SU-DHL-6 (cell line): ENCODE data around the gene ZDHHC11B.
"Not testable (repeated sequence)": the region's sequence is repeated elsewhere in the genome, so short reads cannot be mapped to it uniquely, and the experiment has no call there.

Experiments
- H2AFZ ChIP-seq: fragments of 200-600 bp; sonication (generic); 2 replicates; pipeline ENCODE4 v1.6.1; 2014; ENCODE audit warnings: low read depth, mild to moderate bottlenecking, moderate library complexity, mixed read lengths, antibody characterized with exemption, low read length; ENCODE audit not compliant: severe bottlenecking
- H3F3A ChIP-seq: fragments of 200-600 bp; shearing (Covaris generic); 2 replicates; pipeline ENCODE4 v1.6.0; 2016; ENCODE audit warnings: antibody characterized with exemption, mild to moderate bottlenecking; ENCODE audit not compliant: insufficient read depth
- H3K27ac ChIP-seq: fragments of 200-600 bp; sonication (generic); 2 replicates; pipeline ENCODE4 v1.5.1; 2016; ENCODE audit warnings: low read depth, mild to moderate bottlenecking, low read length, moderate library complexity, mixed read lengths
- H3K27me3 ChIP-seq: fragments of 200-600 bp; sonication (generic), shearing (Covaris generic); 2 replicates; pipeline ENCODE4 v1.6.0; 2014; ENCODE audit warnings: mild to moderate bottlenecking, low read length
- H3K36me3 ChIP-seq: fragments of 200-600 bp; sonication (generic); 2 replicates; pipeline ENCODE4 v1.6.1; 2014; ENCODE audit warnings: mild to moderate bottlenecking, low read length, mixed read lengths
- H3K4me2 ChIP-seq: fragments of 300-600, 200-600 bp; shearing (Covaris generic), sonication (generic); 2 replicates; pipeline ENCODE4 v1.6.0; 2014; ENCODE audit warnings: low read length, low read depth, mild to moderate bottlenecking; ENCODE audit not compliant: poor library complexity, severe bottlenecking
- H3K4me3 ChIP-seq: fragments of 200-600 bp; sonication (generic); 2 replicates; pipeline ENCODE4 v1.5.1; 2014; ENCODE audit warnings: antibody characterized with exemption, low read length, mild to moderate bottlenecking, mixed read lengths; ENCODE audit not compliant: insufficient read depth, poor library complexity, severe bottlenecking
- H3K79me2 ChIP-seq: fragments of 200-600 bp; sonication (generic); 2 replicates; pipeline ENCODE4 v1.6.1; 2014; ENCODE audit warnings: mild to moderate bottlenecking, low read length, moderate library complexity; ENCODE audit not compliant: insufficient read depth
- H3K9ac ChIP-seq: fragments of 200-600 bp; sonication (generic); 2 replicates; pipeline ENCODE4 v1.7.0; 2014; ENCODE audit warnings: mild to moderate bottlenecking, low read length
- H3K9me2 ChIP-seq: fragments of 200-600 bp; sonication (generic); replicated peaks from 2 replicates; pipeline ENCODE4 v1.6.1; 2014; ENCODE audit warnings: low read length; ENCODE audit not compliant: insufficient read depth
- H3K9me3 ChIP-seq: fragments of 200-600 bp; sonication (generic); 2 replicates; pipeline ENCODE4 v1.6.1; 2014; ENCODE audit warnings: low read length, mixed read lengths; ENCODE audit not compliant: insufficient read depth
- H4K20me1 ChIP-seq: fragments of 200-600 bp; sonication (generic); 2 replicates; pipeline ENCODE4 v1.6.1; 2014; ENCODE audit warnings: low read depth, mild to moderate bottlenecking, antibody characterized with exemption, low read length, moderate library complexity, mixed read lengths
- CTCF ChIP-seq: fragments of 200-600 bp; sonication (generic); IDR thresholded peaks from one replicate; pipeline ENCODE4 v1.5.1; 2017; ENCODE audit warnings: antibody characterized with exemption, mild to moderate bottlenecking, low read length, moderate library complexity; ENCODE audit not compliant: insufficient read depth, poor library complexity, severe bottlenecking
- EZH2phosphoT487 ChIP-seq: fragments of 200-600 bp; sonication (generic), shearing (Covaris generic); conservative IDR thresholded peaks from 2 replicates; pipeline ENCODE4 v1.6.1; 2018; ENCODE audit warnings: mild to moderate bottlenecking, antibody characterized with exemption, low read length, moderate library complexity, mixed read lengths

The ZDHHC11B gene

GRCh38 chr5:777756-778161 lies 6.8 kb downstream of the ZDHHC11B start:
- no peaks in the 10 kb centered on the region for H3K9me3 ChIP-seq
- no peak overlapping the region for H3K27ac ChIP-seq
- H3K27me3 ChIP-seq: no peaks in the 10 kb centered on the region
- H3F3A ChIP-seq: no peaks in the 10 kb centered on the region
- no peak overlapping the region for H3K4me3 ChIP-seq
- H3K9ac ChIP-seq: no peak overlapping the region
- H3K36me3 ChIP-seq: no peaks in the 10 kb centered on the region
- no peak overlapping the region for H2AFZ ChIP-seq
- TF ChIP-seq CTCF: no peak
- no peak for TF ChIP-seq EZH2phosphoT487
- H3K9me2 ChIP-seq: no peaks in the 10 kb centered on the region
- H3K79me2 ChIP-seq: no peaks in the 10 kb centered on the region
- H4K20me1 ChIP-seq: no peaks in the 10 kb centered on the region
- H3K4me2 ChIP-seq: no peak overlapping the region

GRCh38 chr5:776862-777711 lies 7.4 kb downstream of the ZDHHC11B start:
- H3K27ac ChIP-seq: no peak overlapping the region

GRCh38 chr5:775961-776861 lies 8.3 kb downstream of the ZDHHC11B start:
- Histone ChIP-seq H3K4me3 (no peak overlapping the region), H3K4me2 (no peak overlapping the region), H3K9ac (no peak overlapping the region)

More at GRCh38 chr5:776862-777711, 7.4 kb downstream of the ZDHHC11B start:
- H2AFZ ChIP-seq: no peak overlapping the region
- no peak overlapping the region for H3K4me2 ChIP-seq
- no peak overlapping the region for H3K4me3 ChIP-seq
- no peaks in the 10 kb centered on the region for H3F3A ChIP-seq
- no peaks in the 10 kb centered on the region for H3K36me3 ChIP-seq
- H3K79me2 ChIP-seq: no peaks in the 10 kb centered on the region
- no peak overlapping the region for H3K9ac ChIP-seq
- no peaks in the 10 kb centered on the region for H3K9me2 ChIP-seq
- no peaks in the 10 kb centered on the region for H4K20me1 ChIP-seq
- H3K27me3 ChIP-seq: no peaks in the 10 kb centered on the region
- TF ChIP-seq CTCF (no peak), EZH2phosphoT487 (no peak)
- H3K9me3 ChIP-seq: no peaks in the 10 kb centered on the region

GRCh38 chr5:775595-775960 lies 9.0 kb downstream of the ZDHHC11B start:
- H3K4me3 ChIP-seq, H3K27me3 ChIP-seq, H3K36me3 ChIP-seq, H3K9me2 ChIP-seq, H2AFZ ChIP-seq, H3K9me3 ChIP-seq, H3F3A ChIP-seq, H3K27ac ChIP-seq, H3K4me2 ChIP-seq, H3K79me2 ChIP-seq, H3K9ac ChIP-seq, H4K20me1 ChIP-seq: not testable (repeated sequence)

More at GRCh38 chr5:775961-776861, 8.3 kb downstream of the ZDHHC11B start:
- Histone ChIP-seq H3K9me2 (no peaks in the 10 kb centered on the region), H3K36me3 (no peaks in the 10 kb centered on the region), H2AFZ (no peak overlapping the region), H3K9me3 (no peaks in the 10 kb centered on the region), H3K79me2 (no peaks in the 10 kb centered on the region), H3K27me3 (no peaks in the 10 kb centered on the region), H4K20me1 (no peaks in the 10 kb centered on the region), H3K27ac (no peak overlapping the region), H3F3A (no peaks in the 10 kb centered on the region)
- TF ChIP-seq EZH2phosphoT487 (no peak), CTCF (no peak)

- not testable (repeated sequence) for H3F3A ChIP-seq, H3K79me2 ChIP-seq
These were observed 9.5 kb downstream of the ZDHHC11B start for GRCh38 chr5:774854-775505.

More at GRCh38 chr5:774854-775505, 9.5 kb downstream of the ZDHHC11B start:
- H3K27ac ChIP-seq, H3K9ac ChIP-seq, H4K20me1 ChIP-seq, H3K9me2 ChIP-seq, H3K4me3 ChIP-seq, H3K9me3 ChIP-seq, H3K36me3 ChIP-seq, H3K27me3 ChIP-seq, H2AFZ ChIP-seq, H3K4me2 ChIP-seq: not testable (repeated sequence)
